Stimulated activated CD4-positive, alpha-beta T cell treated with anti-CD3 and anti-CD28 coated beads, Interleukin-4, amount 100 ng/mL, for 1 hour (primary cell): ENCODE measurements around the gene KIAA0232.

ENCODE experiments used
- DNase-seq: peaks from one replicate; pipeline ENCODE4 v3.0.0-alpha.2; 2020

The KIAA0232 gene

GRCh38 chr4:6782147-6782845, at the start of gene KIAA0232:
KIAA0232 (plus strand) TSS chr4:6782727; CDS start chr4:6824454, 41,727 bp downstream.
- peak; percentile 90 for DNase-seq

- no peak for DNase-seq
Measured at GRCh38 chr4:6733358-6734164, 49.0 kb upstream of the KIAA0232 start.

- DNase-seq = no peak
Measured at GRCh38 chr4:6734165-6734786, 48.3 kb upstream of the KIAA0232 start.

GRCh38 chr4:6739920-6740319, 42.6 kb upstream of the KIAA0232 start:
- no peak for DNase-seq

GRCh38 chr4:6740347-6740746, 42.2 kb upstream of the KIAA0232 start:
- DNase-seq = no peak

GRCh38 chr4:6742507-6742906, 40.0 kb upstream of the KIAA0232 start:
- no peak for DNase-seq

GRCh38 chr4:6742989-6743388, 39.5 kb upstream of the KIAA0232 start:
- DNase-seq = no peak

- DNase-seq = no peak
Measured at GRCh38 chr4:6746721-6747293, 35.7 kb upstream of the KIAA0232 start.

- DNase-seq = no peak
Measured at GRCh38 chr4:6747294-6748051, 35.1 kb upstream of the KIAA0232 start.

- no peak for DNase-seq
Measured at GRCh38 chr4:6748286-6748685, 34.2 kb upstream of the KIAA0232 start.

GRCh38 chr4:6749340-6750171, 33.0 kb upstream of the KIAA0232 start:
- no peak for DNase-seq

- DNase-seq = no peak
Measured at GRCh38 chr4:6750286-6751221, 32.0 kb upstream of the KIAA0232 start.

- no peak for DNase-seq
Measured at GRCh38 chr4:6751611-6752485, 30.7 kb upstream of the KIAA0232 start.

GRCh38 chr4:6752486-6752829, 30.1 kb upstream of the KIAA0232 start:
- DNase-seq = no peak

GRCh38 chr4:6753103-6753560, 29.4 kb upstream of the KIAA0232 start:
- DNase-seq = no peak

- DNase-seq = no peak
Measured at GRCh38 chr4:6753891-6754290, 28.6 kb upstream of the KIAA0232 start.

GRCh38 chr4:6754481-6755087, 27.9 kb upstream of the KIAA0232 start:
- no peak for DNase-seq

- no peak for DNase-seq
Measured at GRCh38 chr4:6755088-6755753, 27.3 kb upstream of the KIAA0232 start.
